ENCODE data around the gene NR2E1. TPM values are rescaled to one million over a fixed set of nuclear protein-coding genes. Genes with fewer than 3 reads are reported as not detected.

Gene NR2E1
- total and polyA plus RNA-seq, 2 of the 13 experiments (the other 11 are each of a cell fraction or from before 2014, with no cell fraction given): not detected

DNA sequence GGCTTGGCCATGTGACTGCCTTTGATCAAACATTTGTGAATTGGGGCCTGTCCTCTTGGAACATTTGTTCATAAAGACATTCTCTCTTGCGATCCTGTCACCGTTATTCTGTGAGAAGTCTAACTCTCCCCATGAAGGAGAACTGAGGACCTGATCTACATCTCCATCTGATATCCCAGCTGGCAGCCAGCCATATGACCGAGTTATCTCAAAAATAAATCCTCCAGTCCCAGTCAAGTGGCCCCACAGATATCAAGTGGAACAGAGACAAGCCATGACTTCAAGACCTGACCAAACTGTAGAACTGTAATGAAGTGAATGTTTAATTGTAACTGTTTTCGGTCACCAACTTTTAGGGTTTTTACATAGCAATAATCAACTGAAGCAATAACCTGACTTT, 69.3 kb downstream of the NR2E1 start:
- FAIRE-seq (no peak), ATAC-seq (no peak), DNase-seq (ENCODE audit: low spot score) (no peak)
- Histone ChIP-seq H3K9ac (ENCODE audit: insufficient read depth, low read depth, low read length) (no peak overlapping the region), H3K27ac (ENCODE audit: extremely low read length, insufficient read depth, low read length) (no peak overlapping the region), H3K36me3 (replicated peaks in 1 of 2; ENCODE audit: control insufficient read depth in 1 of 2, insufficient read depth in 2 of 2, low read length in 2 of 2) (peaks cover 2 to 17% of the 10 kb centered on the region in 2 experiments; a peak in 3 of 5 replicates), H3K27me3 (ENCODE audit: control insufficient read depth in 1 of 2, insufficient read depth in 2 of 2, low read length in 2 of 2) (no peaks in the 10 kb centered on the region), H3K79me2 (ENCODE audit: insufficient read depth, low read length) (peaks cover 15% of the 10 kb centered on the region), H3K4me2 (ENCODE audit: low read depth, low read length) (no peak overlapping the region), H2AFZ (ENCODE audit: low read length) (no peak overlapping the region), H3K4me3 (replicated peaks in 1 of 3; ENCODE audit: insufficient read depth in 1 of 3, low read depth in 2 of 3, low read length in 3 of 3) (no peak overlapping the region), H3K9me3 (ENCODE audit: low read length) (no peaks in the 10 kb centered on the region), H3K4me1 (ENCODE audit: insufficient read depth, low read length) (peaks cover 8% of the 10 kb centered on the region; the same call in 1 of the 2 replicates), H4K20me1 (ENCODE audit: insufficient read depth, low read length) (no peaks in the 10 kb centered on the region)
- CTCF ChIA-PET (ENCODE audit: low intra/inter-chr PET ratio, low total read pairs): no interaction called here
- WGBS (ENCODE audit: low lambda C conversion rate): 95% methylated on average over 4 of the region's 4 CpGs
- in situ Hi-C loops (cut with HindIII; ENCODE audit: extremely low pct_ligation_motif_present, low pct_unique_long_range_greater_than_20kb): no loop called here
- POLR2A ChIA-PET: no interaction called here
- no TSS peak for BruUV-seq (replicated peaks)
- intact Hi-C loops (cut with micrococcal nuclease; ENCODE audit: unreplicated experiment): no loop called here
- TF ChIP-seq, protein P1, sequence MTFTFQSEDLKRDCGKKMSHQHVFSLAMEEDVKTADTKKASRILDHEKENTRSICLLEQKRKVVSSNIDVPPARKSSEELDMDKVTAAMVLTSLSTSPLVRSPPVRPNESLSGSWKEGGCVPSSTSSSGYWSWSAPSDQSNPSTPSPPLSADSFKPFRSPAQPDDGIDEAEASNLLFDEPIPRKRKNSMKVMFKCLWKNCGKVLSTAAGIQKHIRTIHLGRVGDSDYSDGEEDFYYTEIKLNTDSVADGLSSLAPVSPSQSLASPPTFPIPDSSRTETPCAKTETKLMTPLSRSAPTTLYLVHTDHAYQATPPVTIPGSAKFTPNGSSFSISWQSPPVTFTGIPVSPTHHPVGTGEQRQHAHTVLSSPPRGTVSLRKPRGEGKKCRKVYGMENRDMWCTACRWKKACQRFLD (CRISPR knock-in tag; IDR thresholded peaks at IDR 0.05; ENCODE audit: borderline replicate concordance): no peak
- TF ChIP-seq, protein P2, sequence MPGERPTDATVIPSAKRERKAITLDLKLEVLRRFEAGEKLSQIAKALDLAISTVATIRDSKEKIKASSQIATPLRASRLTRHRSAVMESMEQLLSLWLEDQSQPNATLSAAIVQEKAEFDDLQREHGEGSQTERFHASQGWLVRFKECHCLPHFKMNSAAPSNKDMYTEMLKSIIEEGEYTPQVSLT (CRISPR knock-in tag; IDR thresholded peaks at IDR 0.05; ENCODE audit: borderline replicate concordance, low read depth): no peak
- TF ChIP-seq ZNF775 (CRISPR knock-in tag; IDR thresholded peaks at IDR 0.05; ENCODE audit: borderline replicate concordance) (no peak), FOXO1 (CRISPR knock-in tag; IDR thresholded peaks at IDR 0.05) (no peak), ZNF138 (CRISPR knock-in tag; IDR thresholded peaks at IDR 0.05; ENCODE audit: low read depth) (no peak), NPAS2 (CRISPR knock-in tag; IDR thresholded peaks at IDR 0.05; ENCODE audit: borderline replicate concordance) (no peak), KLF9 (CRISPR knock-in tag; IDR thresholded peaks at IDR 0.05; ENCODE audit: low read depth) (no peak), THYN1 (CRISPR knock-in tag; IDR thresholded peaks at IDR 0.05; ENCODE audit: borderline replicate concordance, low read depth) (no peak), YEATS2 (CRISPR knock-in tag; IDR thresholded peaks at IDR 0.05; ENCODE audit: borderline replicate concordance) (no peak), CHD2 (IDR thresholded peaks at IDR 0.05; ENCODE audit: low read depth, low read length) (no peak), NR0B2 (CRISPR knock-in tag; IDR thresholded peaks at IDR 0.05) (no peak)
- TF ChIP-seq, protein P3, sequence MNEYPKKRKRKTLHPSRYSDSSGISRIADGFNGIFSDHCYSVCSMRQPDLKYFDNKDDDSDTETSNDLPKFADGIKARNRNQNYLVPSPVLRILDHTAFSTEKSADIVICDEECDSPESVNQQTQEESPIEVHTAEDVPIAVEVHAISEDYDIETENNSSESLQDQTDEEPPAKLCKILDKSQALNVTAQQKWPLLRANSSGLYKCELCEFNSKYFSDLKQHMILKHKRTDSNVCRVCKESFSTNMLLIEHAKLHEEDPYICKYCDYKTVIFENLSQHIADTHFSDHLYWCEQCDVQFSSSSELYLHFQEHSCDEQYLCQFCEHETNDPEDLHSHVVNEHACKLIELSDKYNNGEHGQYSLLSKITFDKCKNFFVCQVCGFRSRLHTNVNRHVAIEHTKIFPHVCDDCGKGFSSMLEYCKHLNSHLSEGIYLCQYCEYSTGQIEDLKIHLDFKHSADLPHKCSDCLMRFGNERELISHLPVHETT (CRISPR knock-in tag; conservative IDR thresholded peaks at IDR 0.05): no peak
- TF ChIP-seq, protein P4, sequence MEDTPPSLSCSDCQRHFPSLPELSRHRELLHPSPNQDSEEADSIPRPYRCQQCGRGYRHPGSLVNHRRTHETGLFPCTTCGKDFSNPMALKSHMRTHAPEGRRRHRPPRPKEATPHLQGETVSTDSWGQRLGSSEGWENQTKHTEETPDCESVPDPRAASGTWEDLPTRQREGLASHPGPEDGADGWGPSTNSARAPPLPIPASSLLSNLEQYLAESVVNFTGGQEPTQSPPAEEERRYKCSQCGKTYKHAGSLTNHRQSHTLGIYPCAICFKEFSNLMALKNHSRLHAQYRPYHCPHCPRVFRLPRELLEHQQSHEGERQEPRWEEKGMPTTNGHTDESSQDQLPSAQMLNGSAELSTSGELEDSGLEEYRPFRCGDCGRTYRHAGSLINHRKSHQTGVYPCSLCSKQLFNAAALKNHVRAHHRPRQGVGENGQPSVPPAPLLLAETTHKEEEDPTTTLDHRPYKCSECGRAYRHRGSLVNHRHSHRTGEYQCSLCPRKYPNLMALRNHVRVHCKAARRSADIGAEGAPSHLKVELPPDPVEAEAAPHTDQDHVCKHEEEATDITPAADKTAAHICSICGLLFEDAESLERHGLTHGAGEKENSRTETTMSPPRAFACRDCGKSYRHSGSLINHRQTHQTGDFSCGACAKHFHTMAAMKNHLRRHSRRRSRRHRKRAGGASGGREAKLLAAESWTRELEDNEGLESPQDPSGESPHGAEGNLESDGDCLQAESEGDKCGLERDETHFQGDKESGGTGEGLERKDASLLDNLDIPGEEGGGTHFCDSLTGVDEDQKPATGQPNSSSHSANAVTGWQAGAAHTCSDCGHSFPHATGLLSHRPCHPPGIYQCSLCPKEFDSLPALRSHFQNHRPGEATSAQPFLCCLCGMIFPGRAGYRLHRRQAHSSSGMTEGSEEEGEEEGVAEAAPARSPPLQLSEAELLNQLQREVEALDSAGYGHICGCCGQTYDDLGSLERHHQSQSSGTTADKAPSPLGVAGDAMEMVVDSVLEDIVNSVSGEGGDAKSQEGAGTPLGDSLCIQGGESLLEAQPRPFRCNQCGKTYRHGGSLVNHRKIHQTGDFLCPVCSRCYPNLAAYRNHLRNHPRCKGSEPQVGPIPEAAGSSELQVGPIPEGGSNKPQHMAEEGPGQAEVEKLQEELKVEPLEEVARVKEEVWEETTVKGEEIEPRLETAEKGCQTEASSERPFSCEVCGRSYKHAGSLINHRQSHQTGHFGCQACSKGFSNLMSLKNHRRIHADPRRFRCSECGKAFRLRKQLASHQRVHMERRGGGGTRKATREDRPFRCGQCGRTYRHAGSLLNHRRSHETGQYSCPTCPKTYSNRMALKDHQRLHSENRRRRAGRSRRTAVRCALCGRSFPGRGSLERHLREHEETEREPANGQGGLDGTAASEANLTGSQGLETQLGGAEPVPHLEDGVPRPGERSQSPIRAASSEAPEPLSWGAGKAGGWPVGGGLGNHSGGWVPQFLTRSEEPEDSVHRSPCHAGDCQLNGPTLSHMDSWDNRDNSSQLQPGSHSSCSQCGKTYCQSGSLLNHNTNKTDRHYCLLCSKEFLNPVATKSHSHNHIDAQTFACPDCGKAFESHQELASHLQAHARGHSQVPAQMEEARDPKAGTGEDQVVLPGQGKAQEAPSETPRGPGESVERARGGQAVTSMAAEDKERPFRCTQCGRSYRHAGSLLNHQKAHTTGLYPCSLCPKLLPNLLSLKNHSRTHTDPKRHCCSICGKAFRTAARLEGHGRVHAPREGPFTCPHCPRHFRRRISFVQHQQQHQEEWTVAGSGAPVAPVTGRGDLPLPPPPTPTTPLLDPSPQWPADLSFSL (CRISPR knock-in tag; IDR thresholded peaks at IDR 0.05): no peak
